ENCODE results near the gene WIPF1.
A peak's percentile ranks its signal among the peaks of the same experiment; 100 is the strongest.

WIPF1 gene

GRCh38 chr2:174540893-174541292, 56.7 kb downstream of the WIPF1 start (continued):
- TF ChIP-seq, protein P1, sequence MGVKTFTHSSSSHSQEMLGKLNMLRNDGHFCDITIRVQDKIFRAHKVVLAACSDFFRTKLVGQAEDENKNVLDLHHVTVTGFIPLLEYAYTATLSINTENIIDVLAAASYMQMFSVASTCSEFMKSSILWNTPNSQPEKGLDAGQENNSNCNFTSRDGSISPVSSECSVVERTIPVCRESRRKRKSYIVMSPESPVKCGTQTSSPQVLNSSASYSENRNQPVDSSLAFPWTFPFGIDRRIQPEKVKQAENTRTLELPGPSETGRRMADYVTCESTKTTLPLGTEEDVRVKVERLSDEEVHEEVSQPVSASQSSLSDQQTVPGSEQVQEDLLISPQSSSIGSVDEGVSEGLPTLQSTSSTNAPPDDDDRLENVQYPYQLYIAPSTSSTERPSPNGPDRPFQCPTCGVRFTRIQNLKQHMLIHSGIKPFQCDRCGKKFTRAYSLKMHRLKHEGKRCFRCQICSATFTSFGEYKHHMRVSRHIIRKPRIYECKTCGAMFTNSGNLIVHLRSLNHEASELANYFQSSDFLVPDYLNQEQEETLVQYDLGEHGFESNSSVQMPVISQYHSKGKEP (tag by site-specific recombination; IDR thresholded peaks at IDR 0.05): no peak
- no peak for TF ChIP-seq ZNF239 (tag by site-specific recombination; IDR thresholded peaks at IDR 0.05)
- TF ChIP-seq, protein P2, sequence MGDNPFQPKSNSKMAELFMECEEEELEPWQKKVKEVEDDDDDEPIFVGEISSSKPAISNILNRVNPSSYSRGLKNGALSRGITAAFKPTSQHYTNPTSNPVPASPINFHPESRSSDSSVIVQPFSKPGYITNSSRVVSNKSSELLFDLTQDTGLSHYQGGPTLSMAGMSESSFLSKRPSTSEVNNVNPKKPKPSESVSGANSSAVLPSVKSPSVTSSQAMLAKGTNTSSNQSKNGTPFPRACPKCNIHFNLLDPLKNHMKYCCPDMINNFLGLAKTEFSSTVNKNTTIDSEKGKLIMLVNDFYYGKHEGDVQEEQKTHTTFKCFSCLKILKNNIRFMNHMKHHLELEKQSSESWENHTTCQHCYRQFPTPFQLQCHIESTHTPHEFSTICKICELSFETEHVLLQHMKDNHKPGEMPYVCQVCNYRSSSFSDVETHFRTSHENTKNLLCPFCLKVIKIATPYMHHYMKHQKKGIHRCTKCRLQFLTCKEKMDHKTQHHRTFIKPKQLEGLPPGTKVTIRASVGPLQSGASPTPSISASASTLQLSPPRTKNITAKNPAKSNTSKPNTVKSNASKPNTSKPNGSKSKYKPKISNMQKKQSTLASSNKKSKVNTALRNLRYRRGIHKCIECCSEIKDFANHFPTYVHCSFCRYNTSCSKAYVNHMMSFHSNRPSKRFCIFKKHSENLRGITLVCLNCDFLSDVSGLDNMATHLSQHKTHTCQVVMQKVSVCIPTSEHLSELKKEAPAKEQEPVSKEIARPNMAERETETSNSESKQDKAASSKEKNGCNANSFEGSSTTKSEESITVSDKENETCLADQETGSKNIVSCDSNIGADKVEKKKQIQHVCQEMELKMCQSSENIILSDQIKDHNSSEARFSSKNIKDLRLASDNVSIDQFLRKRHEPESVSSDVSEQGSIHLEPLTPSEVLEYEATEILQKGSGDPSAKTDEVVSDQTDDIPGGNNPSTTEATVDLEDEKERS (tag by site-specific recombination; IDR thresholded peaks at IDR 0.05): no peak
- TF ChIP-seq, protein P3, sequence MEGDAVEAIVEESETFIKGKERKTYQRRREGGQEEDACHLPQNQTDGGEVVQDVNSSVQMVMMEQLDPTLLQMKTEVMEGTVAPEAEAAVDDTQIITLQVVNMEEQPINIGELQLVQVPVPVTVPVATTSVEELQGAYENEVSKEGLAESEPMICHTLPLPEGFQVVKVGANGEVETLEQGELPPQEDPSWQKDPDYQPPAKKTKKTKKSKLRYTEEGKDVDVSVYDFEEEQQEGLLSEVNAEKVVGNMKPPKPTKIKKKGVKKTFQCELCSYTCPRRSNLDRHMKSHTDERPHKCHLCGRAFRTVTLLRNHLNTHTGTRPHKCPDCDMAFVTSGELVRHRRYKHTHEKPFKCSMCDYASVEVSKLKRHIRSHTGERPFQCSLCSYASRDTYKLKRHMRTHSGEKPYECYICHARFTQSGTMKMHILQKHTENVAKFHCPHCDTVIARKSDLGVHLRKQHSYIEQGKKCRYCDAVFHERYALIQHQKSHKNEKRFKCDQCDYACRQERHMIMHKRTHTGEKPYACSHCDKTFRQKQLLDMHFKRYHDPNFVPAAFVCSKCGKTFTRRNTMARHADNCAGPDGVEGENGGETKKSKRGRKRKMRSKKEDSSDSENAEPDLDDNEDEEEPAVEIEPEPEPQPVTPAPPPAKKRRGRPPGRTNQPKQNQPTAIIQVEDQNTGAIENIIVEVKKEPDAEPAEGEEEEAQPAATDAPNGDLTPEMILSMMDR (tag by site-specific recombination; IDR thresholded peaks at IDR 0.05): no peak
- TF ChIP-seq ZNF394 (tag by site-specific recombination; IDR thresholded peaks at IDR 0.05; ENCODE audit: borderline replicate concordance): no peak
- no peak for TF ChIP-seq BCL11A (tag by site-specific recombination; IDR thresholded peaks at IDR 0.05; ENCODE audit: low read depth)
- no peak for TF ChIP-seq TRIM28 (IDR thresholded peaks at IDR 0.05; ENCODE audit: borderline replicate concordance, low read length)
- no peak for TF ChIP-seq ZNF175 (tag by site-specific recombination; IDR thresholded peaks at IDR 0.05)

DNA sequence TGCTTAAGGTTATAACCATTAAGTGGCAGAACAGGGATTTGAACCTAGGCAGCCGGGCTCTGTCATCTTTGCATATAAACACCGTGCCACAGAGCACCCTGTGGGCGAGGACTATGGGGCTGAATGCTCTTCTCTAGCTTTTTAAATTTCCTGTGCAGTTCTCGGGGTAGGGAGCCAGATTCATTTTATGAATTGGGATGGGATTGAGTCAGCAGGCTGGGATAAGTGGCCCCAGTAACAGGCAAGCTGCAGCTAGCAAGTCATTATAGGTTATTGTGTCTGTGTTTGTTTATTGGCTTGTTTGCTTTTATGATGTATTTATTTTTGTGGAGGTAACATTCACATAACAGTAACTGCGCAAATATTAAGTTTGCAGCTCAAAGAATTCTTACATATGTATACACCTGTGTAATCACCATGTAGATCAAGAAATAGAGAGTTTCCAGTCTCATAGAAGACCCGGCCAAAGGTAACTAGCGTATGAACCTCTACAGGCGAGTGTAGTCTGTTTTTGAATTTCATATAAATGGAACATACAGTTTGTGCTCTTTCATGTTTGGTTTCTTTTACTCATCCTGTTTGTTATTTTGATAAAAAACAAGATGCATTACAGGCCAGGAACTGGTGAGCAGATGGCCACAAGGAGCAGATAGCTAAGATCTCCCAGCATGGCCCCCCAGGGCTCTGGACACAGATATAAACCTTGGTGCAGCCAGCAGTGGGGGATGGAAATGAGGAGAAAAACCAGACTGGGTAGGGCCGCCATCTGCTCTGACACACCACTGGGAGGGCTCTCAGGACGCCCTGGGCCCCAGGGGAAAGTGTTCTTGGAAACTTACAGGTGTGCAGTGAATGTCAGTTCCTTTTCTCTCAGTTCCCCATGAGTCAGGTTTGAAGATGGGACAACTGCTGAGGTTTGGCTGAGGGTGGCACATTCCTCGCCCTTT, 61.6 kb downstream of the WIPF1 start:
- Histone ChIP-seq H3K9me3 (ENCODE audit: control insufficient read depth, insufficient read depth, low read depth, low read length) (no peaks in the 10 kb centered on the region), H3K27ac (ENCODE audit: extremely low read depth, low read depth, low read length) (no peak overlapping the region), H3K36me3 (ENCODE audit: control insufficient read depth in 2 of 2, insufficient read depth in 1 of 2, low read length in 2 of 2) (no peaks in the 10 kb centered on the region), H3K4me1 (ENCODE audit: control insufficient read depth, insufficient read depth, low read length) (no peaks in the 10 kb centered on the region), H3K4me3 (ENCODE audit: low read depth, low read length) (no peak overlapping the region)
- no peak for TF ChIP-seq ZNF157 (tag by site-specific recombination; IDR thresholded peaks at IDR 0.05)
- no peak for TF ChIP-seq SP2 (tag by site-specific recombination; IDR thresholded peaks at IDR 0.05)
- no peak for TF ChIP-seq ZNF341 (tag by site-specific recombination; IDR thresholded peaks at IDR 0.05; ENCODE audit: low read depth)
- TF ChIP-seq GLIS1 (tag by site-specific recombination; IDR thresholded peaks at IDR 0.05): peak; percentile 51; the same call in 1 of the 2 replicates
- POLR2A ChIA-PET: no interaction called here
- CTCF ChIA-PET: interaction anchor here (1.4 kb wide), 1 partner anchor 72 kb away, joined by 8 read pairs; no protein-coding TSS in a partner anchor

- H3K36me3 ChIP-seq (ENCODE audit: control insufficient read depth in 2 of 2, insufficient read depth in 1 of 2, low read length in 2 of 2): no peaks in the 10 kb centered on the region
- no peak for TF ChIP-seq SALL2 (tag by site-specific recombination; IDR thresholded peaks at IDR 0.05; ENCODE audit: borderline replicate concordance)
- no peaks in the 10 kb centered on the region for H3K9me3 ChIP-seq (ENCODE audit: control insufficient read depth, insufficient read depth, low read depth, low read length)
- no peak overlapping the region for H3K27ac ChIP-seq (ENCODE audit: extremely low read depth, low read depth, low read length)
- ChIA-PET POLR2A (no interaction called here), CTCF (interaction anchor here (0.5 to 1.4 kb wide), 2 partner anchors 12 to 72 kb away, joined by 3 to 8 read pairs; no protein-coding TSS in a partner anchor)
- H3K4me3 ChIP-seq (ENCODE audit: low read depth, low read length): no peak overlapping the region
- H3K4me1 ChIP-seq (ENCODE audit: control insufficient read depth, insufficient read depth, low read length): no peaks in the 10 kb centered on the region
Measured at GRCh38 chr2:174535083-174535482, 62.5 kb downstream of the WIPF1 start.
